Right atrium auricular region (tissue), 2 donors: Measurements from ENCODE around the gene GRAP2. TPM values are rescaled to one million over a fixed set of nuclear protein-coding genes. Genes with fewer than 3 reads are reported as not detected.

ENCODE experiments used
- DNase-seq: peaks from one replicate; pipeline ENCODE4 v3.0.0-alpha.2; 2019; ENCODE audit warnings: low spot score
- H3K27ac ChIP-seq, 2 donors: fragments of 200-600 bp; sonication (generic); 1 replicate in 1 of 2; 2 replicates in 1 of 2; pipeline ENCODE4 v1.5.1; 2016 to 2019
- H3K27me3 ChIP-seq, 2 donors: fragments of 200-600 bp; sonication (generic); one replicate each; pipeline versions ENCODE4 v1.5.1 to v1.6.0; 2017 to 2019
- H3K36me3 ChIP-seq: fragments of 200-600 bp; sonication (generic); one replicate; pipeline ENCODE4 v1.5.1; 2016
- H3K4me1 ChIP-seq, 2 donors: fragments of 200-600 bp; sonication (generic); one replicate each; pipeline versions ENCODE4 v1.5.1 to v1.6.0; 2017 to 2019
- H3K4me3 ChIP-seq, 2 donors: fragments of 200-600 bp; sonication (generic); 1 replicate in 1 of 2; 2 replicates in 1 of 2; pipeline ENCODE4 v1.5.1; 2017 to 2019; ENCODE audit warnings: mild to moderate bottlenecking in 1 of 2, moderate library complexity in 1 of 2
- H3K9me3 ChIP-seq, 2 donors: fragments of 200-600 bp; sonication (generic); one replicate each; pipeline ENCODE4 v1.5.1; 2019
- CTCF ChIP-seq, 2 donors: fragments of 200-600 bp; sonication (generic); IDR thresholded peaks; one replicate each; pipeline ENCODE4 v1.5.1; 2019; ENCODE audit warnings: antibody characterized with exemption in 2 of 2
- total RNA-seq, 2 donors: library from RNA; depleted of rRNA; stranded (reverse); fragments of >200 nt; gene quantifications; one replicate each; pipeline ENCODE4 v1.1.0, GENCODE V29; 2016

GRAP2 gene
- total RNA-seq, 2 donors from 2014 or later = 1.3 to 2.4 TPM

- TF ChIP-seq CTCF (IDR thresholded peaks at IDR 0.05) = no peak
- Histone ChIP-seq H3K4me3 (peak within 1 kb of the TSS in 1 of 2 donors; percentile 31), H3K36me3 (no peaks in the 10 kb centered on the region), H3K27me3 (no peaks in the 10 kb centered on the region), H3K9me3 (no peaks in the 10 kb centered on the region), H3K4me1 (peaks cover 0 to 58% of the 10 kb centered on the region in 2 donors), H3K27ac (peak within 1 kb of the TSS; percentile 32 to 61)
- no peak for DNase-seq
Observed at GRCh38 chr22:39994566-39995392, 93.9 kb downstream of the GRAP2 start, which contains the start of gene FAM83F. TSS of gene FAM83F (plus strand) at chr22:39994954. CDS start at chr22:39995043, 89 bp downstream.

GRCh38 chr22:39995393-39996252 is 94.7 kb downstream of the GRAP2 start:
- TF ChIP-seq CTCF (IDR thresholded peaks at IDR 0.05) = no peak
- Histone ChIP-seq H3K9me3 (no peaks in the 10 kb centered on the region), H3K4me1 (peaks cover 0 to 50% of the 10 kb centered on the region in 2 donors), H3K27me3 (no peaks in the 10 kb centered on the region), H3K36me3 (no peaks in the 10 kb centered on the region), H3K4me3 (peak overlapping the region in 1 of 2 donors; percentile 31), H3K27ac (peak overlapping the region; percentile 32 to 61)
- no peak for DNase-seq

- no peak for TF ChIP-seq CTCF (IDR thresholded peaks at IDR 0.05)
- peak overlapping the region in 1 of 2 donors; percentile 34 for H3K27ac ChIP-seq
- H3K27me3 ChIP-seq = no peaks in the 10 kb centered on the region
- no peaks in the 10 kb centered on the region for H3K36me3 ChIP-seq
- no peaks in the 10 kb centered on the region for H3K9me3 ChIP-seq
- no peak overlapping the region for H3K4me3 ChIP-seq
- peaks cover 0 to 48% of the 10 kb centered on the region in 2 donors for H3K4me1 ChIP-seq
- no peak for DNase-seq
Observed at GRCh38 chr22:39996732-39997131, 95.8 kb downstream of the GRAP2 start.

- no peak for TF ChIP-seq CTCF (IDR thresholded peaks at IDR 0.05)
- H3K9me3 ChIP-seq = no peaks in the 10 kb centered on the region
- H3K4me1 ChIP-seq = peaks cover 0 to 45% of the 10 kb centered on the region in 2 donors
- no peaks in the 10 kb centered on the region for H3K27me3 ChIP-seq
- no peak overlapping the region for H3K27ac ChIP-seq
- no peak for DNase-seq
- H3K4me3 ChIP-seq = no peak overlapping the region
- no peaks in the 10 kb centered on the region for H3K36me3 ChIP-seq
Observed at GRCh38 chr22:39997421-39997820, 96.5 kb downstream of the GRAP2 start.

- Histone ChIP-seq H3K9me3 (no peaks in the 10 kb centered on the region), H3K4me1 (peaks cover 0 to 38% of the 10 kb centered on the region in 2 donors), H3K36me3 (no peaks in the 10 kb centered on the region), H3K27me3 (no peaks in the 10 kb centered on the region), H3K4me3 (no peak overlapping the region), H3K27ac (no peak overlapping the region)
- TF ChIP-seq CTCF (IDR thresholded peaks at IDR 0.05) = no peak
- DNase-seq = no peak
Observed at GRCh38 chr22:39997939-39998726, 97.2 kb downstream of the GRAP2 start.
